Skin of body (tissue), 2 donors: ENCODE results near the gene GYG2. TPM values are rescaled to one million over a fixed set of nuclear protein-coding genes. Genes with fewer than 3 reads are reported as not detected.
"Not testable (repeated sequence)": the region's sequence is repeated elsewhere in the genome, so short reads cannot be mapped to it uniquely, and the experiment has no call there.

Experiments
- DNase-seq: peaks from one replicate; lab custom pipeline; 2025; lab: John Stamatoyannopoulos, UW
- total RNA-seq: library from RNA; depleted of rRNA; stranded (reverse); fragments of >200 nt; gene quantifications from one replicate; pipeline ENCODE4 v1.2.3, GENCODE V29; 2014

The GYG2 gene
- 10.7 TPM for total RNA-seq

- DNase-seq = no peak
Observed at GRCh38 chrX:2828344-2828958, at the start of gene GYG2. TSS of gene GYG2 (plus strand) at chrX:2828930. CDS start at chrX:2830189, 1,259 bp downstream.

DNA sequence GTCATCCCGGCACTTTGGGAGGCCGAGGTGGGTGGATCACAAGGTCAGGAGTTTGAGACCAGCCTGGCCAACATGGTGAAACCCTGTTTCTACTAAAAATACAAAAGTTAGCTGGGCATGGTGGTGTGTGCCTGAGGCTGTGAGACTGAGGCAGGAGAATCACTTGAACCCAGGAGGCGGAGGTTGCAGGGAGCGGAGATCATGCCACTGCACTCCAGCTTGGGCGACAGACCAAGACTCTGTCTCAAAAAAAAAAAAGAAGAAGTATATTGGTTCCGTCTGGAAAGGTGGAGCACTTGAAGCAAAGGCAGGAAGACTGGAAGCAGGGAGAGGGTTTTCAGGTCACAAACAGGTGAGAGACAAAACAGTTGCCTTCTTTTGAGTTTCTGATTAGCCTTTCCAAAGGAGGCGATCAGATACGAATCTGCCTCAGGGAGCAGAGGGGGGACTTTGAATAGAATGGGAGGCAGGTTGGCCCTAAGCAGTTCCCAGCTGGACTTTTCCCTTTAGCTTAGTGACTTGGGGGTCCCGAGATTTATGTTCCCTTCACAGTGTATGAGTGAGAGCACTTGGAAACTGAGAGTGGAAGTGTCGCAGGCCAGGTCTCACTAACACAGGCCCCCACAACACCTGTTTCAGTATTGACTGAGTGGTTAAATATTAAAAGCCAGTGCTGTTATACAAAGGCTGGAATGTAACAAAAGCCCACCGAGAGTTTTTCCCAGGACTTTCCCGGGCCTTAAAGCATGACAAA lies 48.1 kb upstream of the GYG2 start:
- DNase-seq = not testable (repeated sequence)

DNA sequence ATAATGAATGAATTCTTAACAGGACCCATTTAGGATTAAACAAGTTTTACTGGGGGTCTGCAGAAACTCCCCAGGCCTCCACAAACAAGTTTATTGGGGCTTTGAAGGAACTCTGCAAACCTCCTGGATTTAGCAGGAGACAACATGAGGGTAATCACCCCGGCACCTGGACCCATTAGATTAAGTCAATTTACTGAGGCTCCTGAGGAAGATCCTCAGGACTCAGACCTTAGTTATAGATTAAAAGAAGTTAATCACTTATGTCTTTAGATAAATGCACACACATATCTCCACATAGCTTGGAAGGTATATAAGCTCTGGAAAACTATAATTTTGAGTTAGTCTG lies 47.5 kb upstream of the GYG2 start:
- no peak for DNase-seq

GRCh38 chrX:2781698-2782097 lies 47.0 kb upstream of the GYG2 start:
- DNase-seq = no peak

- no peak for DNase-seq
Observed at GRCh38 chrX:2782171-2782570, 46.6 kb upstream of the GYG2 start.

DNA sequence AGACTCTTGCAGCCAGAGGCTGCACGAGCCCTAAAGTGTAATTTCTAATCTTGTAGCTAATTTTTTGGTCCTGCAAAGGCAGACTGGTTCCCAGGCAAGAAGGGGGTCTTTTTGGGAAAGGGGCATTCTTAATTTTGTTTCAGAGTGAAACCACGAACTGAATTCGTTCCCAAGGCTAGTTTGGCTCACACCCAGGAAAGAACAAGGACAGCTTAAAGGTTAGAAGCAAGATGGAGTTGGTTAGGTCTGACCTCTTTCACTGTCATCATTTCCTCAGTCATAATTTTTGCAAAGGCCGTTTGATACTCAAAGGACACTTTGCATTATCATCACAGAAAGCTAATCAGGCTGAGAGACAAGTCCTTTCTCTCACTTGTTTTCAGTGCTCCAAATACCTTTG lies 46.0 kb upstream of the GYG2 start:
- no peak for DNase-seq

DNA sequence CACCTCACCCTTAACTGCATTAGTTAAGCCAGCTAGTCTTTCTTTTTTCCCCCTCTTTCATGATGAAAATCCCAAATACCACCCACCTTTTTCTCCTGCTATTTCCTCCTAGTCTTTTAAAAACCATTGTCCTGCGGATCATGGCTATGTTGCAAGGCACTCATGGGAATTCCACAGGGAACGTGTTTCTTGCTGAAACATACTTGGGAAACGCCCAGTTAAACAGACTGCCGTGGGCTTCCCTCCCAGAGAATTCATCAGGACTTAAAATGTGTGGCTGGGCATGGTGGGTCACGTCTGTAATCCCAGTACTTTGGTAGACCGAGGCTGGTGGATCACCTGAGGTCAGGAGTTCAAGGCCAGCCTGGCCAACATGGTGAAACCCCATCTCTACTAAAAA lies 44.7 kb upstream of the GYG2 start:
- DNase-seq = no peak

DNA sequence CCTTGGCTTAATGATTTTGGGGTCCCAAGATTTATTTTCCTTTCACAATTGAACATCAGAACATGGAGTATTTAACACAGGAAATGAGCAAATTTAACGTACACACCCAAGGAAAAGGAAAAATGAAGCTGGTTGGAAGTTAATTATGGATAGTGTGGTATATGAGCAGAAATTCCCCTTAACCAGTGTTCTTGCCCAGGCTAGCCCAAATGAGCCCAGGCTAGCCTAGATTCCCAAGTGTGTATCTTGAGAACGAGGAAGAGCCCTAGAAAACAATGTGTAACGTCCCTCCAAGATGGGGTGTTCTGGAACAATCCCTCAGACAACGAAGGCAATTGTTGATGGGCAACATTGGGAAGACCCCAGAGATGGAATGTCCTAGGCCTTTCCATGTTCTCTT lies 43.2 kb upstream of the GYG2 start:
- no peak for DNase-seq

- DNase-seq = no peak
Observed at GRCh38 chrX:2788980-2789379, 39.8 kb upstream of the GYG2 start.

- DNase-seq = no peak
Observed at GRCh38 chrX:2789569-2789968, 39.2 kb upstream of the GYG2 start.

DNA sequence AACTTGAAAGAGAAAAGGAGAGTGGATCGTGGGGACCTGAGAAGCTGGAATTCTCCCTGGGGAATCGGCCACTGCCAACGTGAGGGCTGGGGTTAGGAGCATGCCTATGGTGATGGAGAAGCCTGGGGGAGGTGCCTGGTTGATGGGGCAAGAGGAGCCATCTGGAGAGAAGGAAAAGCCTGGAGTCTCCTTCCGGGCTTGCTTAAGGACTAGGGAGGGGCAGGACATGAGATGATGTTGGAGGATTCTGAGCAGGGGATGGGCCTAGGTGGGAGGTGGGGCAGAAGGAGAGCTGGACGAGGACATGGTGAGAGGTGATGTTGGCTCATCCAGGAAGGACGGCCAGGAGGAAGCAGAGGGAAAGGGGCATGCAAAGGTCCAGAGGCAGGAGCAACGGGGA lies 35.0 kb upstream of the GYG2 start:
- no peak for DNase-seq

- no peak for DNase-seq
Observed at GRCh38 chrX:2794336-2794735, 34.4 kb upstream of the GYG2 start.

DNA sequence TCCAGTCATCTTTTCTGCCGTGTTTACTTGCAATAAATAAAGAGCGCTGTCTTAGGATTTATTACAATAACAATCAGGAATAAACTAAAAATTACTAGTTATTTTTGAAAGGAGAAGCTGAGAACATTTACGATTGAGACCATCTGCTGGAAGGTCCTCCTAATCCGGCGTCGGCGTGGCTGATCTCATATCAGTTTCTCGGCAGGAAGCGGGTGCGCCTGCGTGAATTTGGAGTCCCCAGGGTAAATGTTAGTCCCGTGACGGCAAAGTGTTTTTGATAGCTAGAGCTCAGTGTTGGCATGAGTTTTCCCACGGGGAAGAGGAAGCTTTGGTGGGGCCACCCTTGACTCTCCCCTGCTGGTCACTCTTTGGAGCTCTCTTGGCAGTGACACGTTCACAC lies 31.9 kb upstream of the GYG2 start:
- not testable (repeated sequence) for DNase-seq

- DNase-seq = no peak
Observed at GRCh38 chrX:2799369-2799768, 29.4 kb upstream of the GYG2 start.

DNA sequence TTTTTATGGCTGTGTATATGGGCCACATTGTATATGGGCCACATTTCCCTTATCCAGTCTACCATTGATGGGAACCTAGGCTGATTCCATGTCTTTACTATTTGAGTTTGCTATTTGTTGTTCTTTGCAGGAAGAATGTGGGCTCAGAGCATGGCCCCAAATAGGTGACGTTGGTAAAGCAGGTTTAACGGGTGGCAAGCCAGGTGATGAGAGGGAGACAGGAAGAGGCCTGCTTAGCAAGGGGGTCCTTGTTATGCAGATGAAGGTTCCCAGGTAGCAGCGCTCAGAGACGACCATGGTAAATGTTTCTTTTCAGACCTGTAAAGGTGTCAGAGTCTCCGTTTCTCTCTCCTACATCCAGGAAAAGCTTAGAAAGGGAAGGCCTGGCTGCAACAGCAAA lies 28.8 kb upstream of the GYG2 start:
- DNase-seq = not testable (repeated sequence)

GRCh38 chrX:2801223-2801622 lies 27.5 kb upstream of the GYG2 start:
- DNase-seq = no peak

- DNase-seq = not testable (repeated sequence)
Observed at GRCh38 chrX:2802376-2803090, 26.2 kb upstream of the GYG2 start.

GRCh38 chrX:2803486-2803885 lies 25.2 kb upstream of the GYG2 start:
- DNase-seq = not testable (repeated sequence)

- not testable (repeated sequence) for DNase-seq
Observed at GRCh38 chrX:2804106-2804843, 24.5 kb upstream of the GYG2 start.

- DNase-seq = not testable (repeated sequence)
Observed at GRCh38 chrX:2804858-2805257, 23.9 kb upstream of the GYG2 start.

GRCh38 chrX:2811271-2811670 lies 17.5 kb upstream of the GYG2 start:
- no peak for DNase-seq
